ENCODE data around the gene NCS1. TPM values are rescaled to one million over a fixed set of nuclear protein-coding genes. Genes with fewer than 3 reads are reported as not detected.
A peak's percentile ranks its signal among the peaks of the same experiment; 100 is the strongest.

Gene NCS1
- total RNA-seq, 2 experiments from 2014 or later: 0.17 TPM; not detected in 1

DNA sequence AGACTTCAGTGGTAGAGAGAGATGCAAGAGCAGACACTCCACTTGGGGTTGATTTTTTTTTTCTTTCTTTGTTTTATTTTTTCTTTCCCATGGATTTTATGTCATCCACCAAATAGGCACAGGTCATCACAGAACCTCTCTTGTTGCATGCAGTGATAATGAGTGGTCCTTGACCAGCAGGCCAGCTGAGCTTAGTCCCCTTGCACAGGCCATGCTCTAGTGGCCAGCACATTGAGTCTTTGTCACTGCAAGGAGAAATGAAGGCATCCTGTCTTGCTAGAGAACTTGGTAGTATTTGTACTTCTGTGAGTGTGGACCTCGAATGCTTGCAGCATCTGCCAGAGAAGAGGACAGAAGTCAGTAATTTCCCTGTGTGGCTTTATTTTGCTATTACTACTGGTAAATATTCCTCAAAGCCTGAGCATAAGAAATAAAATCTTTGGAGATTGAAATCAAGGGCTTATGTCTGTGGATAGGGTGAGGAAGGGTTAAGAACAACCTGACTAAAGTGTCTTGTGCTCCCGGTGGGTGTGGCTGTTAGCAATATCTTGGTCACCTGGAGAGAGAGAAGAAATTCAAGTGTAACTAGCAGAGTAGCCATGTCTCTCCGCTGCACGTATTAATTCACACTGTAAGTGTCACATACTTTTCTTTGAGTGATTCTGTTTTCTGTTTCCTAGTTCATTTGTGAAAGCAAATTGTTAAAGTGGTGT lies 45.3 kb upstream of the NCS1 start:
- ChIA-PET CTCF (interaction anchor here (3.4 kb wide), 1 partner anchor 20 kb away, joined by 13 read pairs; no protein-coding TSS in a partner anchor), POLR2A (interaction anchor here (0.7 kb wide), 1 partner anchor 131 kb away, joined by 3 read pairs; no protein-coding TSS in a partner anchor)
- Mint-ChIP-seq H3K9me3 (no peaks in the 10 kb centered on the region), H3K27ac (peak overlapping the region; percentile 98), H3K4me1 (ENCODE audit: low read depth) (peaks cover 58% of the 10 kb centered on the region), H3K4me3 (peak overlapping the region; percentile 32), H3K36me3 (ENCODE audit: low read depth) (peaks cover 38% of the 10 kb centered on the region), H3K27me3 (no peaks in the 10 kb centered on the region)
- Histone ChIP-seq H3K27ac (ENCODE audit: low read depth in 1 of 2, low read length in 2 of 2) (peak overlapping the region in 1 of 2 donors; percentile 16), H3K36me3 (ENCODE audit: insufficient read depth, low read length) (peaks cover 15% of the 10 kb centered on the region), H3K27me3 (ENCODE audit: control insufficient read depth in 1 of 2, insufficient read depth in 2 of 2, low read length in 2 of 2) (no peaks in the 10 kb centered on the region), H3K9me3 (ENCODE audit: control insufficient read depth in 1 of 2, insufficient read depth in 1 of 2, low read length in 2 of 2) (no peaks in the 10 kb centered on the region), H3K4me3 (ENCODE audit: low read length) (no peak overlapping the region), H3K4me1 (ENCODE audit: insufficient read depth, low read length) (peaks cover 55% of the 10 kb centered on the region)
- ATAC-seq (ENCODE audit: poor library complexity) (no peak), DNase-seq (peak in 1 of 14 experiments; percentile 28)
- TF ChIP-seq CTCF (IDR thresholded peaks at IDR 0.05): no peak
- intact Hi-C loops (cut with DNase I, micrococcal nuclease): loop anchor here in 1 of 2 experiments (5.0 kb wide), 1 partner anchor 110 kb away; no protein-coding TSS in a partner anchor

DNA sequence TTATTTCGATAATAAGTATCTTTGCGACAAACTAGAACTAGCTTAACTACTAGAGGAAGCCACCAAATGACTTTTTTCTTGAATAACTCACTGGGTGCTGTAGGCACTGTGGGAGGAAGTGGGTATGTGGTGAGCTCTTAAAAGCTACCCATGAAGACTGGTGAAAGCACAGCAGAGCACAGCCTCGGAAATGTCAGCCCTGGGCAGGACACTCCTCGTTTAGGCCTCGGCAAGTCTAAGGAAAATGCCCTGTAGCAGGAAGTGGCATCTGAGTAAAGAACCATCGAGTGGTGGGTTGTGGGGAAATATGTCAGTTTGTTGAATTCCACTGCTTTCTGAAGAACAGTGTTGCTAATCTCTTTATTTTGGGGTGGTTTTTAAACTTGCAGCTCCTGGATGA lies 44.0 kb upstream of the NCS1 start:
- Mint-ChIP-seq H3K36me3 (ENCODE audit: low read depth) (peaks cover 40% of the 10 kb centered on the region), H3K4me3 (peak overlapping the region; percentile 71), H3K9me3 (no peaks in the 10 kb centered on the region), H3K27me3 (no peaks in the 10 kb centered on the region), H3K27ac (peak overlapping the region; percentile 98), H3K4me1 (ENCODE audit: low read depth) (peaks cover 59% of the 10 kb centered on the region)
- POLR2A ChIA-PET: interaction anchor here (0.7 to 2.0 kb wide), 22 partner anchors 11 to 565 kb away, joined by 3 to 11 read pairs (median 4); partner anchors contain the start of genes C9orf78, EXOSC2, FNBP1 and USP20
- DNase-seq (peak; percentile 55 to 95 (median 68)), ATAC-seq (ENCODE audit: poor library complexity) (peak; percentile 88)
- Histone ChIP-seq H3K9me3 (ENCODE audit: control insufficient read depth in 1 of 2, insufficient read depth in 1 of 2, low read length in 2 of 2) (no peaks in the 10 kb centered on the region), H3K4me3 (ENCODE audit: low read length) (peak overlapping the region; percentile 24), H3K36me3 (ENCODE audit: insufficient read depth, low read length) (peaks cover 9% of the 10 kb centered on the region), H3K27ac (ENCODE audit: low read depth in 1 of 2, low read length in 2 of 2) (peak overlapping the region; percentile 83 to 95), H3K27me3 (ENCODE audit: control insufficient read depth in 1 of 2, insufficient read depth in 2 of 2, low read length in 2 of 2) (no peaks in the 10 kb centered on the region), H3K4me1 (ENCODE audit: insufficient read depth, low read length) (peaks cover 60% of the 10 kb centered on the region)
- CTCF ChIA-PET: interaction anchor here (0.7 to 3.4 kb wide), 3 partner anchors 21 to 985 kb away, joined by 3 to 13 read pairs (median 8); no protein-coding TSS in a partner anchor
- intact Hi-C loops (cut with DNase I, micrococcal nuclease): loop anchor here (1.0 to 5.0 kb wide), 4 partner anchors 17 to 109 kb away; partner anchors contain the start of gene NCS1 (in 1 of the 2)
- no peak for TF ChIP-seq CTCF (IDR thresholded peaks at IDR 0.05)

GRCh38 chr9:130128733-130129431 lies 43.3 kb upstream of the NCS1 start:
- intact Hi-C loops (cut with DNase I, micrococcal nuclease): loop anchor here (1.0 to 5.0 kb wide), 4 partner anchors 18 to 108 kb away; partner anchors contain the start of gene NCS1 (in 1 of the 2)
- peak overlapping the region; percentile 83 to 95 for H3K27ac ChIP-seq (ENCODE audit: low read depth in 1 of 2, low read length in 2 of 2)
- peak overlapping the region; percentile 24 for H3K4me3 ChIP-seq (ENCODE audit: low read length)
- H3K27me3 ChIP-seq (ENCODE audit: control insufficient read depth in 1 of 2, insufficient read depth in 2 of 2, low read length in 2 of 2): no peaks in the 10 kb centered on the region
- peak; percentile 60 for ATAC-seq (ENCODE audit: poor library complexity)
- peaks cover 6% of the 10 kb centered on the region for H3K36me3 ChIP-seq (ENCODE audit: insufficient read depth, low read length)
- ChIA-PET CTCF (interaction anchor here (0.7 to 3.4 kb wide), 4 partner anchors 22 to 986 kb away, joined by 3 to 13 read pairs (median 6); no protein-coding TSS in a partner anchor), POLR2A (interaction anchor here (0.7 to 2.0 kb wide), 18 partner anchors 10 to 565 kb away, joined by 3 to 11 read pairs (median 4); partner anchors contain the start of genes C9orf78, EXOSC2 and USP20)
- Mint-ChIP-seq H3K9me3 (no peaks in the 10 kb centered on the region), H3K4me3 (peak overlapping the region; percentile 71), H3K4me1 (ENCODE audit: low read depth) (peaks cover 57% of the 10 kb centered on the region), H3K27ac (peak overlapping the region; percentile 98), H3K36me3 (ENCODE audit: low read depth) (peaks cover 43% of the 10 kb centered on the region), H3K27me3 (no peaks in the 10 kb centered on the region)
- H3K9me3 ChIP-seq (ENCODE audit: control insufficient read depth in 1 of 2, insufficient read depth in 1 of 2, low read length in 2 of 2): no peaks in the 10 kb centered on the region
- peak; percentile 17 to 86 (median 44) for DNase-seq
- peaks cover 60% of the 10 kb centered on the region for H3K4me1 ChIP-seq (ENCODE audit: insufficient read depth, low read length)
- no peak for TF ChIP-seq CTCF (IDR thresholded peaks at IDR 0.05)

Measured in CD4-positive, alpha-beta T cell (primary cell).